Ovary (tissue), 9 donors: ENCODE measurements around the gene APOA4. TPM values are rescaled to one million over a fixed set of nuclear protein-coding genes. Genes with fewer than 3 reads are reported as not detected.

Experiments
- DNase-seq, 5 donors: peaks; one replicate each; pipeline ENCODE4 v3.0.0-alpha.2; 2019 to 2020
- H3K27ac ChIP-seq, 2 donors: fragments of 200-600 bp; one replicate each; pipeline versions ENCODE4 v1.5.1 to v1.8.0; 2019 to 2022
- H3K27me3 ChIP-seq: fragments of 200-600 bp; one replicate; pipeline ENCODE4 v1.8.0; 2022
- H3K36me3 ChIP-seq: fragments of 200-600 bp; sonication (generic); one replicate; pipeline ENCODE4 v1.5.1; 2019
- H3K4me1 ChIP-seq: one replicate; pipeline ENCODE4 v1.8.1; 2013; ENCODE audit warnings: mild to moderate bottlenecking, moderate library complexity; ENCODE audit not compliant: insufficient read depth
- H3K4me3 ChIP-seq: fragments of 200-600 bp; sonication (generic); one replicate; pipeline ENCODE4 v1.5.1; 2017
- H3K9me3 ChIP-seq, 2 donors: fragments of 200-600 bp in 1 of 2; sonication (generic) in 1 of 2; one replicate each; pipeline versions ENCODE4 v1.5.1 to v1.8.1; 2013 to 2019; ENCODE audit warnings: mild to moderate bottlenecking in 1 of 2, moderate library complexity in 1 of 2
- CTCF ChIP-seq, 3 donors: fragments of 450-650 bp in 2 of 3; fragments of 200-600 bp in 1 of 3; IDR thresholded peaks; one replicate each; pipeline versions ENCODE4 v1.5.1 to v1.8.0; 2016 to 2022; ENCODE audit warnings: antibody characterized with exemption in 3 of 3, mild to moderate bottlenecking in 1 of 3
- EP300 ChIP-seq: sonication (generic); formaldehyde crosslinking; IDR thresholded peaks from one replicate; pipeline ENCODE4 v1.6.1; 2017; ENCODE audit warnings: antibody characterized with exemption
- POLR2A ChIP-seq: fragments of 450-650 bp; IDR thresholded peaks from one replicate; pipeline ENCODE4 v1.6.1; 2017; ENCODE audit warnings: antibody characterized with exemption, mild to moderate bottlenecking, moderate library complexity
- WGBS, 3 donors: extraction: QIAGEN DNeasy Blood & Tissue Kit in 1 of 3; methylation state at CpG; one replicate each; pipeline versions ENCODE4 v1.1.5 to v1.1.7; 2013 to 2017; 5-methylcytosine and 5-hydroxymethylcytosine counted together
- intact Hi-C, 4 donors: fragments of 100-400 bp; cut with DNase I; formaldehyde crosslinking; loops; one replicate each; pipeline versions ENCODE4 v1.11.0 to v1.15.1; 2022 to 2023
- polyA plus RNA-seq, 2 donors: library from polyadenylated mRNA; stranded (reverse); fragments of 200-250 nt in 1 of 2; fragments of 350-450 nt in 1 of 2; fragmentation: Illumina TruSeq in 1 of 2; extraction: RNeasy Lipid Tissue Mini Kit (QIAGEN cat#74804) in 1 of 2; gene quantifications; one replicate each; pipeline ENCODE4 v1.2.3, GENCODE V29; 2013 to 2014
- total RNA-seq, 7 donors: library from RNA; depleted of rRNA in 2 of 7; stranded (reverse); fragments of >200 nt in 2 of 7; fragmentation: NEBNext Ultra II Directional in 3 of 7; extraction: Animal tissue kit (Norgen Biotek cat#: 25700) in 3 of 7; gene quantifications; one replicate each; pipeline versions ENCODE4 v1.1.0 to v1.2.4, GENCODE V29; 2016 to 2023
- donor health status: DM: no; HTN: no; CAD: no; lungs with moderate emphysema.
- donor health status: DM: no; HTN: no; CAD: no.
- donor health status: Bipolar disorder and iron deficiency.
- donor health status: DM: yes; HTN: yes; CAD: no.
- donor health status: DM: no; HTN: no; CAD: no.
- donor health status: DM: yes; HTN: yes; CAD: no.

The APOA4 gene
- total and polyA plus RNA-seq, 9 donors: 0.19 to 41.7 TPM; not detected in 7

GRCh38 chr11:116868066-116868465, 45.0 kb upstream of the APOA4 start:
- Histone ChIP-seq H3K27me3 (no peaks in the 10 kb centered on the region), H3K36me3 (peaks cover 3% of the 10 kb centered on the region), H3K9me3 (no peaks in the 10 kb centered on the region), H3K4me1 (no peaks in the 10 kb centered on the region), H3K27ac (no peak overlapping the region), H3K4me3 (no peak overlapping the region)
- intact Hi-C loops: no loop called here
- WGBS, 3 donors: 74 to 89% (median 87%) methylated on average over 3 of the region's 3 CpGs
- DNase-seq: no peak
- no peak for TF ChIP-seq CTCF (IDR thresholded peaks at IDR 0.05)
- no peak for TF ChIP-seq POLR2A
- no peak for TF ChIP-seq EP300

GRCh38 chr11:116867619-116868018, 44.5 kb upstream of the APOA4 start:
- no peak for TF ChIP-seq POLR2A
- no peak for TF ChIP-seq CTCF (IDR thresholded peaks at IDR 0.05)
- H3K27me3 ChIP-seq: no peaks in the 10 kb centered on the region
- DNase-seq: no peak
- H3K4me3 ChIP-seq: no peak overlapping the region
- no peaks in the 10 kb centered on the region for H3K9me3 ChIP-seq
- H3K4me1 ChIP-seq: no peaks in the 10 kb centered on the region
- no peaks in the 10 kb centered on the region for H3K36me3 ChIP-seq
- no peak overlapping the region for H3K27ac ChIP-seq
- intact Hi-C loops: no loop called here
- WGBS, 3 donors: 91 to 96% (median 96%) methylated on average over 11 of the region's 11 CpGs

GRCh38 chr11:116866804-116867455, 43.8 kb upstream of the APOA4 start:
- Histone ChIP-seq H3K9me3 (no peaks in the 10 kb centered on the region), H3K4me3 (no peak overlapping the region), H3K36me3 (no peaks in the 10 kb centered on the region), H3K4me1 (no peaks in the 10 kb centered on the region), H3K27ac (no peak overlapping the region), H3K27me3 (no peaks in the 10 kb centered on the region)
- TF ChIP-seq POLR2A (no peak), EP300 (no peak), CTCF (IDR thresholded peaks at IDR 0.05) (no peak)
- intact Hi-C loops: no loop called here
- no peak for DNase-seq
- WGBS, 3 donors: 87 to 90% (median 90%) methylated on average over 6 of the region's 6 CpGs

- no peaks in the 10 kb centered on the region for H3K36me3 ChIP-seq
- DNase-seq: no peak
- H3K9me3 ChIP-seq: no peaks in the 10 kb centered on the region
- H3K27me3 ChIP-seq: no peaks in the 10 kb centered on the region
- intact Hi-C loops: no loop called here
- no peak overlapping the region for H3K27ac ChIP-seq
- H3K4me1 ChIP-seq: no peaks in the 10 kb centered on the region
- no peak overlapping the region for H3K4me3 ChIP-seq
- 36 to 64% (median 41%) methylated on average over 1 of the region's 1 CpG for WGBS, 3 donors
- TF ChIP-seq EP300 (no peak), CTCF (IDR thresholded peaks at IDR 0.05) (no peak), POLR2A (no peak)
Observed at GRCh38 chr11:116865696-116866095, 42.6 kb upstream of the APOA4 start.
